Immature natural killer cell (primary cell): ENCODE measurements around the gene DHX34. TPM values are rescaled to one million over a fixed set of nuclear protein-coding genes. Genes with fewer than 3 reads are reported as not detected.
"Not testable (repeated sequence)": the region's sequence is repeated elsewhere in the genome, so short reads cannot be mapped to it uniquely, and the experiment has no call there.

Experiments used
- DNase-seq, 3 donors: peaks; one replicate each; pipeline ENCODE4 v3.0.0; 2022; ENCODE audit warnings: mixed read lengths in 1 of 3
- H3K27ac Mint-ChIP-seq, 6 donors: one replicate each; pipeline ENCODE4 v1.8.0; 2020; ENCODE audit warnings: mixed read lengths in 6 of 6, mild to moderate bottlenecking in 5 of 6, inconsistent platforms in 4 of 6, moderate library complexity in 3 of 6
- H3K27me3 Mint-ChIP-seq, 3 donors: one replicate each; pipeline ENCODE4 v1.8.0; 2020 to 2021; ENCODE audit warnings: low read depth in 3 of 3, mild to moderate bottlenecking in 3 of 3, mixed read lengths in 3 of 3, moderate library complexity in 3 of 3, inconsistent platforms in 1 of 3
- H3K36me3 Mint-ChIP-seq, 3 donors: one replicate each; pipeline ENCODE4 v1.8.0; 2020; ENCODE audit warnings: mixed read lengths in 3 of 3, inconsistent platforms in 2 of 3, mild to moderate bottlenecking in 2 of 3
- H3K4me1 Mint-ChIP-seq, 2 donors: one replicate each; pipeline ENCODE4 v1.8.0; 2020; ENCODE audit warnings: inconsistent platforms in 2 of 2, mild to moderate bottlenecking in 2 of 2, mixed read lengths in 2 of 2, moderate library complexity in 1 of 2
- H3K4me3 Mint-ChIP-seq, 5 donors: one replicate each; pipeline ENCODE4 v1.8.0; 2020; ENCODE audit warnings: mild to moderate bottlenecking in 5 of 5, mixed read lengths in 5 of 5, inconsistent platforms in 3 of 5, moderate library complexity in 3 of 5
- H3K9me3 Mint-ChIP-seq, 6 donors: one replicate each; pipeline ENCODE4 v1.8.0; 2020; ENCODE audit warnings: mild to moderate bottlenecking in 6 of 6, mixed read lengths in 6 of 6, inconsistent platforms in 4 of 6, moderate library complexity in 3 of 6
- polyA plus RNA-seq, 3 donors: library from polyadenylated mRNA; unstranded; fragments of 300-500 nt; fragmentation: Illumina TruSeq; gene quantifications; one replicate each; pipeline ENCODE4 v1.2.3, GENCODE V29; 2021

DHX34 gene
- polyA plus RNA-seq, 3 donors from 2014 or later, result 3.2 to 9.7 (median 5.2) TPM

GRCh38 chr19:47411101-47411500 is 62.0 kb downstream of the DHX34 start:
- Mint-ChIP-seq H3K36me3 (peaks cover 0 to 4% (median 0%) of the 10 kb centered on the region in 3 donors), H3K4me3 (no peak overlapping the region), H3K27me3 (peaks cover 9 to 25% (median 18%) of the 10 kb centered on the region in 3 donors), H3K9me3 (no peaks in the 10 kb centered on the region), H3K27ac (no peak overlapping the region), H3K4me1 (no peaks in the 10 kb centered on the region)
- no peak for DNase-seq

GRCh38 chr19:47411696-47412095 is 62.6 kb downstream of the DHX34 start:
- H3K36me3 Mint-ChIP-seq, DNase-seq, H3K4me1 Mint-ChIP-seq, H3K9me3 Mint-ChIP-seq, H3K27ac Mint-ChIP-seq, H3K4me3 Mint-ChIP-seq: not testable (repeated sequence)
- H3K27me3 Mint-ChIP-seq, result peaks cover 11 to 20% (median 19%) of the 10 kb centered on the region in 3 donors

- no peaks in the 10 kb centered on the region for H3K36me3 Mint-ChIP-seq
- H3K27me3 Mint-ChIP-seq, result peaks cover 14 to 27% (median 24%) of the 10 kb centered on the region in 3 donors
- H3K4me3 Mint-ChIP-seq, result no peak overlapping the region
- H3K27ac Mint-ChIP-seq, result no peak overlapping the region
- DNase-seq, result no peak
- H3K4me1 Mint-ChIP-seq, result peaks cover 8 to 9% of the 10 kb centered on the region in 2 donors
- no peaks in the 10 kb centered on the region for H3K9me3 Mint-ChIP-seq
These were observed 64.8 kb downstream of the DHX34 start for GRCh38 chr19:47413941-47414340.

GRCh38 chr19:47414469-47414868 is 65.4 kb downstream of the DHX34 start:
- no peak for DNase-seq

GRCh38 chr19:47415953-47416642 is 67.0 kb downstream of the DHX34 start:
- Mint-ChIP-seq H3K4me3 (no peak overlapping the region), H3K27me3 (peaks cover 18 to 30% (median 28%) of the 10 kb centered on the region in 3 donors), H3K4me1 (peaks cover 14 to 17% of the 10 kb centered on the region in 2 donors)

More at GRCh38 chr19:47414469-47414868, 65.4 kb downstream of the DHX34 start:
- H3K4me1 Mint-ChIP-seq, result peaks cover 8 to 9% of the 10 kb centered on the region in 2 donors
- no peak overlapping the region for H3K27ac Mint-ChIP-seq
- no peaks in the 10 kb centered on the region for H3K36me3 Mint-ChIP-seq
- H3K27me3 Mint-ChIP-seq, result peaks cover 14 to 25% (median 24%) of the 10 kb centered on the region in 3 donors
- no peaks in the 10 kb centered on the region for H3K9me3 Mint-ChIP-seq
- no peak overlapping the region for H3K4me3 Mint-ChIP-seq

GRCh38 chr19:47416643-47416985 is 67.5 kb downstream of the DHX34 start:
- no peak overlapping the region for H3K27ac Mint-ChIP-seq
- H3K9me3 Mint-ChIP-seq, result no peaks in the 10 kb centered on the region
- peaks cover 21 to 34% (median 32%) of the 10 kb centered on the region in 3 donors for H3K27me3 Mint-ChIP-seq
- H3K36me3 Mint-ChIP-seq, result no peaks in the 10 kb centered on the region
- peaks cover 16 to 17% of the 10 kb centered on the region in 2 donors for H3K4me1 Mint-ChIP-seq
- DNase-seq, result no peak
- H3K4me3 Mint-ChIP-seq, result no peak overlapping the region

More at GRCh38 chr19:47415953-47416642, 67.0 kb downstream of the DHX34 start:
- no peak for DNase-seq
- Mint-ChIP-seq H3K36me3 (no peaks in the 10 kb centered on the region), H3K27ac (no peak overlapping the region), H3K9me3 (no peaks in the 10 kb centered on the region)

GRCh38 chr19:47417107-47417745 is 68.1 kb downstream of the DHX34 start:
- H3K9me3 Mint-ChIP-seq, result no peaks in the 10 kb centered on the region
- H3K4me1 Mint-ChIP-seq, result peaks cover 17 to 18% of the 10 kb centered on the region in 2 donors
- DNase-seq, result no peak
- peaks cover 0 to 2% (median 2%) of the 10 kb centered on the region in 3 donors for H3K36me3 Mint-ChIP-seq
- H3K27me3 Mint-ChIP-seq, result peaks cover 24 to 36% (median 36%) of the 10 kb centered on the region in 3 donors
- H3K27ac Mint-ChIP-seq, result no peak overlapping the region
- peak overlapping the region in 3 of 5 donors; percentile 36 to 74 (median 65) for H3K4me3 Mint-ChIP-seq

- H3K4me1 Mint-ChIP-seq, result peaks cover 18 to 25% of the 10 kb centered on the region in 2 donors
- peaks cover 3 to 10% (median 10%) of the 10 kb centered on the region in 3 donors for H3K36me3 Mint-ChIP-seq
- peak overlapping the region in 1 of 6 donors; percentile 26 for H3K27ac Mint-ChIP-seq
- peaks cover 29 to 44% (median 42%) of the 10 kb centered on the region in 3 donors for H3K27me3 Mint-ChIP-seq
- H3K9me3 Mint-ChIP-seq, result no peaks in the 10 kb centered on the region
- peak overlapping the region; percentile 34 to 74 (median 39) for H3K4me3 Mint-ChIP-seq
- DNase-seq, result no peak
These were observed 68.9 kb downstream of the DHX34 start for GRCh38 chr19:47417746-47418691.

GRCh38 chr19:47418692-47419029 is 69.5 kb downstream of the DHX34 start:
- H3K36me3 Mint-ChIP-seq, result peaks cover 3 to 14% (median 10%) of the 10 kb centered on the region in 3 donors
- peaks cover 30 to 44% (median 39%) of the 10 kb centered on the region in 3 donors for H3K27me3 Mint-ChIP-seq
- H3K4me3 Mint-ChIP-seq, result peak overlapping the region in 2 of 5 donors; percentile 4 to 74
- peaks cover 18 to 25% of the 10 kb centered on the region in 2 donors for H3K4me1 Mint-ChIP-seq
- H3K9me3 Mint-ChIP-seq, result no peaks in the 10 kb centered on the region
- DNase-seq, result no peak
- H3K27ac Mint-ChIP-seq, result no peak overlapping the region

- Mint-ChIP-seq H3K27ac (no peak within 1 kb of the TSS), H3K9me3 (no peaks in the 10 kb centered on the region), H3K27me3 (peaks cover 30 to 42% (median 39%) of the 10 kb centered on the region in 3 donors), H3K4me3 (peak within 1 kb of the TSS in 2 of 5 donors; percentile 4 to 74), H3K36me3 (peaks cover 3 to 14% (median 10%) of the 10 kb centered on the region in 3 donors), H3K4me1 (peaks cover 18 to 25% of the 10 kb centered on the region in 2 donors)
- DNase-seq, result no peak
These were observed 70.1 kb downstream of the DHX34 start, which contains the start of gene MEIS3 for GRCh38 chr19:47419030-47419783. TSS of gene MEIS3 (minus strand) at chr19:47419527. CDS start at chr19:47419081, 446 bp downstream.

- Mint-ChIP-seq H3K36me3 (peaks cover 3 to 14% (median 10%) of the 10 kb centered on the region in 3 donors), H3K4me1 (peaks cover 18 to 25% of the 10 kb centered on the region in 2 donors), H3K9me3 (no peaks in the 10 kb centered on the region), H3K4me3 (no peak overlapping the region), H3K27me3 (peaks cover 30 to 43% (median 42%) of the 10 kb centered on the region in 3 donors), H3K27ac (no peak overlapping the region)
- DNase-seq, result no peak
These were observed 70.7 kb downstream of the DHX34 start for GRCh38 chr19:47419789-47420188.

- no peak for DNase-seq
- peak overlapping the region in 1 of 5 donors; percentile 51 for H3K4me3 Mint-ChIP-seq
- H3K27ac Mint-ChIP-seq, result no peak overlapping the region
- H3K36me3 Mint-ChIP-seq, result peaks cover 3 to 14% (median 10%) of the 10 kb centered on the region in 3 donors
- peaks cover 26 to 46% (median 33%) of the 10 kb centered on the region in 3 donors for H3K27me3 Mint-ChIP-seq
- peaks cover 18 to 25% of the 10 kb centered on the region in 2 donors for H3K4me1 Mint-ChIP-seq
- no peaks in the 10 kb centered on the region for H3K9me3 Mint-ChIP-seq
These were observed 72.2 kb downstream of the DHX34 start for GRCh38 chr19:47421244-47421786.
